Spleen (tissue), 7 donors: ENCODE measurements around the gene SCN9A.

ENCODE experiments used
- POLR2A ChIP-seq, 3 donors: fragments of 450-650 bp; IDR thresholded peaks; one replicate each; pipeline ENCODE4 v1.5.1; 2017; ENCODE audit warnings: antibody characterized with exemption in 3 of 3, mild to moderate bottlenecking in 1 of 3
- POLR2AphosphoS5 ChIP-seq, 3 donors: sonication (generic); formaldehyde crosslinking; IDR thresholded peaks; one replicate each; pipeline ENCODE4 v1.5.1; 2017; ENCODE audit warnings: antibody characterized with exemption in 3 of 3
- TF ChIP-seq, protein P1 (sequence below), 11 experiments: fragments of 200-600 bp in 7 of 11; fragments of 450-650 bp in 4 of 11; sonication (generic) in 4 of 11; IDR thresholded peaks in 8 of 11; conservative IDR thresholded peaks in 3 of 11; 1 replicate in 7 of 11; 2 replicates in 4 of 11; pipeline versions ENCODE4 v1.4.0 to v1.8.0; 2016 to 2021; ENCODE audit warnings: antibody characterized with exemption in 11 of 11, inconsistent platforms in 4 of 11, mild to moderate bottlenecking in 1 of 11
- donor health status: DM: no; HTN: no; CAD: no; lungs with moderate emphysema.
- donor health status: DM: no; HTN: no; CAD: no.
- donor health status: DM: no; HTN: no; CAD: no.

DNA sequence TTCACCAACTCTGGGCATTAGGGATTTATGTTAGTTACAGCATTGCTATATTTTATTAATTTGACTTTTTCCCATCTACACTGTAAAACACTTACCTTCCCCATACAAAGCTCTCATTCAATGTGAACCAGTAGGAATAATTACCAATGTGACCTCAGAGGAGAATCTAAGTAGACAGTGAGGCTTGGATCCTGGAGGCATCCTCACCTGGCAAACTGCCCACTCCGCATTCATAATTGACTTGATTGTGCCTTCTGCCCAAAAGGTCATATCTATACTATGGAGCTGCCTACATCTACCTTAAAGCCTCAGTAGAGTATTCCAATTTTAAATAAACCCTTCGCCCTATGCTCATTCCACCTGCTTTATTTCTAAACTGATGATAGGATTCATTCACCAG lies 202.5 kb downstream of the SCN9A start:
- no peak for TF ChIP-seq POLR2A (IDR thresholded peaks at IDR 0.05)
- TF ChIP-seq, protein P1, sequence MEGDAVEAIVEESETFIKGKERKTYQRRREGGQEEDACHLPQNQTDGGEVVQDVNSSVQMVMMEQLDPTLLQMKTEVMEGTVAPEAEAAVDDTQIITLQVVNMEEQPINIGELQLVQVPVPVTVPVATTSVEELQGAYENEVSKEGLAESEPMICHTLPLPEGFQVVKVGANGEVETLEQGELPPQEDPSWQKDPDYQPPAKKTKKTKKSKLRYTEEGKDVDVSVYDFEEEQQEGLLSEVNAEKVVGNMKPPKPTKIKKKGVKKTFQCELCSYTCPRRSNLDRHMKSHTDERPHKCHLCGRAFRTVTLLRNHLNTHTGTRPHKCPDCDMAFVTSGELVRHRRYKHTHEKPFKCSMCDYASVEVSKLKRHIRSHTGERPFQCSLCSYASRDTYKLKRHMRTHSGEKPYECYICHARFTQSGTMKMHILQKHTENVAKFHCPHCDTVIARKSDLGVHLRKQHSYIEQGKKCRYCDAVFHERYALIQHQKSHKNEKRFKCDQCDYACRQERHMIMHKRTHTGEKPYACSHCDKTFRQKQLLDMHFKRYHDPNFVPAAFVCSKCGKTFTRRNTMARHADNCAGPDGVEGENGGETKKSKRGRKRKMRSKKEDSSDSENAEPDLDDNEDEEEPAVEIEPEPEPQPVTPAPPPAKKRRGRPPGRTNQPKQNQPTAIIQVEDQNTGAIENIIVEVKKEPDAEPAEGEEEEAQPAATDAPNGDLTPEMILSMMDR (IDR thresholded peaks at IDR 0.05 in 8 of 11, conservative IDR thresholded peaks at IDR 0.05 in 3 of 11): no peak
- no peak for TF ChIP-seq POLR2AphosphoS5 (IDR thresholded peaks at IDR 0.05)
